Measurements from ENCODE around the gene TNFRSF1A. TPM values are rescaled to one million over a fixed set of nuclear protein-coding genes. Genes with fewer than 3 reads are reported as not detected.

The TNFRSF1A gene
- total and polyA plus RNA-seq, 2 of the 13 experiments (the other 11 are each of a cell fraction or from before 2014, with no cell fraction given) = 41.5 to 61.2 TPM

GRCh38 chr12:6327229-6328041 is 14.4 kb downstream of the TNFRSF1A start (continued):
- TF ChIP-seq IRF9 (CRISPR knock-in tag; IDR thresholded peaks at IDR 0.05; ENCODE audit: borderline replicate concordance) (no peak), ZBTB38 (CRISPR knock-in tag; IDR thresholded peaks at IDR 0.05) (0 out of 2 replicates have a peak, but pooled peaks have one; percentile 15), POLR2G (IDR thresholded peaks at IDR 0.05; ENCODE audit: low read depth, low read length) (peak; percentile 41; the same call in 1 of the 2 replicates), POLR2AphosphoS5 (IDR thresholded peaks at IDR 0.05; ENCODE audit: low read depth, low read length) (peak; percentile 5; the same call in 1 of the 2 replicates), ZFP91 (CRISPR knock-in tag; IDR thresholded peaks at IDR 0.05; ENCODE audit: borderline replicate concordance) (0 out of 2 replicates have a peak, but pooled peaks have one; percentile 21), SSRP1 (CRISPR knock-in tag; IDR thresholded peaks at IDR 0.05) (0 out of 2 replicates have a peak, but pooled peaks have one; percentile 39), FOXA3 (CRISPR knock-in tag; IDR thresholded peaks at IDR 0.05) (no peak)
